ENCODE measurements around the gene ANKS3. TPM values are rescaled to one million over a fixed set of nuclear protein-coding genes. Genes with fewer than 3 reads are reported as not detected.

ANKS3 gene
- total RNA-seq (2014; rRNA removed; shearing (Covaris generic)) = 27.2 and 29.7 TPM in 2 replicates

DNA sequence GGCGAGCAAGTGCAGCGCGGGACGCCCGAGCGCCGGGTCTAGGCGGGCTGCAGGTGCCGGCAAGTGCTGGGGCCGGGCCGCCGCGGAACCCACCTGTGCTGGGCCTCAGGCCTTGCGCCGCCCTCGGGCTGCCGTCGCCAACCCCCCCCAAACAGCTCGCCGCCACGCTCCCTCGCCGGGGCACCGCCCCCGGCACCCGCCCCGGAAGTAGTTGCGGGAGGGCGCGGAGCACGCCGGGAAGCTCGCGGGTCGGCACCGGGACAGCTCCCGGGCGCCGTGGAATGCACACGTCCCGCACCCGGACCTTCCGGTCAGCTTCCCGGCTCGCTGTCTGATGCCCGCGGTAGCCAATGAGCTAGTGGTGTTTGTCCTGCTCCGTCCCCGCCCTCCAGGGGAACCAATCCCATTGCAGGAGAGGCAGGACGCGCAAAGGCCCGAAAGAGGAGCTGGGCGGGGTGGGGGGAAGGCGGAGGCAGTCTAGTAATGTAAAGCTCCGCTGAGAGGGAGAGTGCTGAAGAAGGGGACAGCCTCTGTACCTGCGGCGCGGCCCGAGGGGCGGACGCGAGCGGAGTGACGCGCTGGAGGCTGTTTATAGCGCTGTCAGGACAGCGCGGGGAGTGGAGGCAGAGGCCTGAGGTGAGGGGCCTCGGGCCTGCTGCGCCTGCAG lies at the start of gene ANKS3, which contains the start of gene DNAAF8:
Gene ANKS3, minus strand, starts transcription at position 209 of the 667 bp plus-strand sequence. CDS start 4,122 bp downstream, outside the sequence.
Gene DNAAF8, plus strand, starts transcription at position 475 of the 667 bp plus-strand sequence. CDS start 1,978 bp downstream, outside the sequence.
- DNase-seq (ENCODE audit: low spot score) = peak; percentile 96

GRCh38 chr16:4783251-4783950 lies 49.3 kb upstream of the ANKS3 start:
- no peak for DNase-seq (ENCODE audit: low spot score)

GRCh38 chr16:4780235-4780634 lies 46.2 kb upstream of the ANKS3 start:
- no peak for DNase-seq (ENCODE audit: low spot score)

- DNase-seq (ENCODE audit: low spot score) = no peak
Observed at GRCh38 chr16:4778050-4778392, 44.0 kb upstream of the ANKS3 start.

DNA sequence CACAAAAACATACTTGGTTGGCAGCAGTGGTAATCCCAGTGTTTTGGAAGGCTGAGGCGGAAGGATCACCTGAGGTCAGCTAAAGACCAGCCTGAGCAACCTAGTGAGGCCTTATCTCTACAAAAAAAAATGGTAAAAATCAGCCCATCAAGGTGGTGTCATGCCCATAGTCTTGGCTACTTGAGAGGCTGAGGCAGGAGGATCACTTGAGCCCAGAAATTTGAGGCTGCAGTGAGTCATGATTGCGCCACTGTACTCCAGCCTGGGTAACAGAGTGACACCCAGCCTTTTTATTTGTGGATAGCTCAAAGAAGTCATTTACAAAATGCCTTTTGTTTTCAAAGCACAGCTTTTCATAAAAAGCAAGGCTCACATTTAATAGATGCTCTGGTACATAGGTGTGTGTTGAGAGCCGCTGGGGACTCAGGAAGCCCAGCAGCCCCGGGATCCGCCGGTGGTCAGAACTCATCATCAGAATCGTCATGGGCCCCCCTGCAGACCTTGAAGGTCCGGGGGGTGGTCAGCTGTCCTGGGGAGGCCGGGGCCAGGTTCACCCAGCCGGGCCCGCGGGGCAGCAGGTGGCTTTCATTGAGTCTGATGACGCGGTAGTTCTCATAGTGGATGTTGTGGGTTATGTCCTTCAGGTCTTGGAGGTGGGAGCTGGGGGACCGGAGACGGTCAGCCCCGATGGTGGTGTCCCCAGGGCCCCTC lies 43.4 kb upstream of the ANKS3 start:
- DNase-seq (ENCODE audit: low spot score) = no peak

- no peak for DNase-seq (ENCODE audit: low spot score)
Observed at GRCh38 chr16:4776141-4776705, 42.2 kb upstream of the ANKS3 start.

DNA sequence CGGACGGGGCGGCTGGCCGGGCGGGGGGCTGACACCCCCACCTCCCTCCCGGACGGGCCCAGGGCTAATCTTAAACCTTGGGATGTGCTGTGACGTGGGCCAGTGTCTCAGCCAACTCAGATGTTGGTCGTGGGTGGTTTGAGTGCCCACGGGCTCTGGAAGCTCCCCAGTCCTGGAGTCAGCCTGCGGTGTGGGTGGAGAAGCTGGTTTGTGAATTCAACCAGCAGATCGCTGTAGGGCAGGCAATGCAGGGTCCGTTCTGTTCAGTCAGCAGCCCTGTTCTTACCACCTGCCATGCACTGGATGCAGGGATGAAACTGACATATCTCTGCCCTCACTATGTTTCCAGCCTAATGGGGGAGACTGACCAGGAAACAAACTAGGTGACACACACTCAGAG lies 40.9 kb upstream of the ANKS3 start:
- DNase-seq (ENCODE audit: low spot score) = no peak

GRCh38 chr16:4772351-4772750 lies 38.3 kb upstream of the ANKS3 start:
- DNase-seq (ENCODE audit: low spot score) = no peak

- DNase-seq (ENCODE audit: low spot score) = no peak
Observed at GRCh38 chr16:4771646-4772045, 37.6 kb upstream of the ANKS3 start.

DNA sequence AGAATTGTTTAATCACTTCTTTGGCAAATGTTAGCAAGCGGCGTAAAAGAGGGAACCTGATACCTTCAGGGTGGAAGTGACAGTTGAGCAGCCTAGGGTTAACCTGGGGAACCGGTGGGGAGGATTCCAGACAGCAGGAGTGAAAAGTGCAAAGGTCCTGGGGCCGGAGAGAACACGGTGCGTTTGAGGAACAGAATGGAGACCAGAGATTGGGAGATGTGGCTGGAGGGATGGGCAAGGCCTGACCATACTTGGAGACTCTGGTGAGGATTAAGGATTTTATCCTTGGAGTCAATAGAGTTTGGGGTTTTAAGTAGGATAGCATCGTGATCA lies 35.2 kb upstream of the ANKS3 start:
- DNase-seq (ENCODE audit: low spot score) = no peak

DNA sequence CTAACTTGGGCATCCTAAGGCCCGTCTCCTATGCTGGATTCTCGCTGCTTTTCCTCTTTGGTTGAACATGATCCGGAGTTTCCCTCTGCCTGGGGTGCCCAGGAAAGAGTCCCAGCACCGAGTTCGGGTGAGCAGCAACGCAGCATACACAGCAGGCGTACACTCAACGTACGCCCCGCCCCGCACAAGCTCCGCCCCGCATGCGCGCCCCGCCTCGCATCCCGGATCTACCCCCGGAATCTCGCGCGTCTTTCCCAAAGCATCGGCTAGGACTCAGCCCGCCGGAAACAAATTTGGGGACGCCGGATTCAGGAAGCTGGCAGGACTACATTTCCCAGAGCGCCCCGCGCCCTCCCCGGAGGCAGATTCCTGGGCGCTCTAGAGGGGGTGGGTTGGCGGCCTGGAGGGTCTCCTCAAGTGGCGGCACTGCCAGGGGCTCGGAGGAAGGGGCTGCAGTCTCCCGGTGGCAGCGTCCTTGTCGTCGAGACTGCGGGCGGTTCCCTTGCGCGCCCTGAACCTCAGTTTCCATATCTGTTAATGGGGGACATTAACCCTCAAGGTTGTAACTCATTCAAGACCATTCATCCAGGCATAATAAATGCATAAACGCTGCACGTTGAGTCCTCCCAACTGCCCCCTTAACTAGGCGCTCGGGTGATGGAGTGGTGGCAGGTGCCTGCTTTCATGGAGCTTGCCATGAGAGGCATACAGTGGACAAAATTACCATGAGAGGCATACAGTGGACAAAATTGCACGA lies 34.7 kb upstream of the ANKS3 start:
- DNase-seq (ENCODE audit: low spot score) = peak; percentile 93

- no peak for DNase-seq (ENCODE audit: low spot score)
Observed at GRCh38 chr16:4767872-4768548, 33.9 kb upstream of the ANKS3 start.

DNA sequence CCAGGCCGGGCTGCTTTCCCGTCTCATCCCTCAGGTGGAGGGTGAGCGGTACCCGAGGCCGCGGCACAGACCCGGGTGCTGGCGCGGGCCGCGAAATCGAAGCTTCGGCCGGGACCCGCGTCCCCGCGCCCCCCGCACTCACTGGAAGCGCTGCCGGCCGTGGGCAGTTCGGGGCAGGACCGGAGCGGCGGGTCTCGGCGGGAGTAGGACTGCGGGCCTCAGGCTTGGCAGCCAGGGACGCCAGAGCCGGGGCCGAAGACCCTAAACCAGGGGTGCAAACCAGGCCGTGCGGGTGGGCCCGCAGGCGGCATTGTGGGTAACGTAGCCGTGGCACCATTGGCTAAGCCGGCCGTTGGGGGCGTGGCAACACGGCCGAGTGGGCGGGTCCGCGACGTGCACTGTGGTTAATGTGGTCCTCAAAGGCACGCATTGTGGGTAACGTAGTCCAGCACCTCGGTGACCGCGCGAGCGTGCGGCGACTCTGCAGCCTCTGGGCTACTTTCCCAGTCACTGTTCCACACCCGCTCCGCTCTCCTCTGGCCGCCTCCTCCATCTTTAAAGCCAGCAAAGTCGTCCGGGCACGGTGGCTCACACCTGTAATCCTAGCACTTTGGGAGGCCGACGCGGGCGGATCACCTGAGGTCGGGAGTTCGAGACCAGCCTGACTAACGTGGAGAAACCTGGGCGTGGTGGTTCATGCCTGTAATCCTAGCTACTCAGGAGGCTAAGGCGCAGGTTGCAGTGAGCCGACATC lies 33.0 kb upstream of the ANKS3 start, which contains the start of gene ZNF500:
Gene ZNF500, minus strand, starts transcription at position 288 of the 754 bp plus-strand sequence. CDS start 1,184 bp downstream, outside the sequence.
- DNase-seq (ENCODE audit: low spot score) = peak; percentile 97

DNA sequence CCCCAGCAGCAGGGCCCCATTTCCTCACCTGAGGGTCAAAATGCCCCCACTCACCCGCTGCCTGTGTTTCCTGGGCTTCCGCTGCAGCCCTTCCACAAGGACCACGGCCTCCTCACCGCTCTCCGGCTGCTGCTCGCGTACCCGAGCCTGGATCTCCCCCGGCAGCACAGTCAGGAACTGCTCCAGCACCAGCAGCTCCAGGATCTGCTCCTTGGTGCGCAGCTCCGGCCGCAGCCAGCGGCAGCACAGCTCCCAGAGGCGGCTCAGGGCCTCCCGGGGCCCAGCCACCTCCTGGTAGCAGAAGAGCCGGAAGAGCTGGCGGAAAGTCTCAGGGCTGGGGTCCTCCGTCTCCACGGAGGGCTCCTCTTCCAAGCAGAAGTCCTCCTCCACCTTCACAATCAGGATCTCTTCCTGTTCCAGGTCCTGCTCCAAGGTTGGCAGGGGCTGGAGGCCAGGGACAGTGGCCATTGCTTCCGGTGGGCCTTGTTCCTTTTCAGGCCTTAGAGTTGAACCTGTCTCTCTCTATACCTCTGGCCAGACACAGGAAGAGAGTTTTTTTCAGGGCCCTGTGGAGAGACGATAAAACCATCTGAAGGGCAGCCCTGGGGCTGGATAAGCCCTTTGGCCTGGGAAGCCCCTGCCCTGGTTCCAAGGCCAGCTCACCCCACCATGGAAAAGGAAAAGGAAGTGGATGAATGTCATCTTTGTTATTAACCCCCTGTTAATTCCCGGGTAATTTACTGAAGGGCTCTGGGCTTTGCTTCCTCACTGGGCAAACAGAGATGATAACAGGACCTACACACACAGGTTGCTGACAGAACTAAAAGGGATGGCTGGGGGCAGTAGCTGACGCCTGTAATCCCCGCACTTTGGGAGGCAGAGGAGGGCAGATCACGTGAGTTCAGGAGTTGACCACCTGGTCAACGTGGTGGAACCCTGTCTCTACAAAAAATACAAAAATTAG lies 31.7 kb upstream of the ANKS3 start:
- no peak for DNase-seq (ENCODE audit: low spot score)

DNA sequence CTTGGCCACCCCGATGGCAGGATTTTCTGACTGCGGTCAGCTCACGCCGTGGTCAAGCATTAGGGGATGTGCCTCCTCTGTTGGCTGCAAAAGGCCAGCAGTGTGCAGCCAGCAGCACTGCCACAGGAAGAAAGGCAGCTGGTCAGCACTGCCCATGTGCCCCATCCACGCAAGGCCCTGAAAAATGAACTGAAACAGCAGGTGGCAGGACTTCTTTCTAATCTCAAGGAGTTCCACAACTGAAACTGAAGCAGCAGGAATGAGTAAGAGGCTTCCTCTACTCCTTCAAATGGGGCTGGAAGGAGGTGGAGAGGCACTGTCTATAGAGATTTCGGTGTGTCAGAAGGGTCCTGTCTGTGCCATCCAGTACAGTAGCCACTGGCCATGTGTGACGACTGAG lies 29.7 kb upstream of the ANKS3 start:
- DNase-seq (ENCODE audit: low spot score) = no peak

DNA sequence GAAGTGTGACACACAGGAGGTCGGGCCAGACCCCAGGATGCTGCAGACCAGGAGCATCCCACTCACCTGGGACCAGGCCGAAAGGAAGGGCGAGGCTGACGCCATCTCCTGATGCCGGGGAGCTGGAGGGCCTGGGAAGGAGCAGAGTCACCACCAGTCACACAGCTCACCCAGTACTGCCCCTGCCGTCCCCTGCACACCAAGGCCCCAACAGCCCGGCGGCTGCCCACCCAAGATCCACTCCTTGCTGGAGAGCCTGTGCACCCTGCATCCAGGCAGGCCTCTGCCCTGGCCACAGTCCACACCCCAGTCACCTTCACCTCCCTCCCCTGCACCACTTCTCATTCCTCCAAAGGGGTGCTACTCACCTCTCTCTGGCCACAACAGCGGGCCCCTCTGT lies 28.1 kb upstream of the ANKS3 start:
- DNase-seq (ENCODE audit: low spot score) = no peak

DNA sequence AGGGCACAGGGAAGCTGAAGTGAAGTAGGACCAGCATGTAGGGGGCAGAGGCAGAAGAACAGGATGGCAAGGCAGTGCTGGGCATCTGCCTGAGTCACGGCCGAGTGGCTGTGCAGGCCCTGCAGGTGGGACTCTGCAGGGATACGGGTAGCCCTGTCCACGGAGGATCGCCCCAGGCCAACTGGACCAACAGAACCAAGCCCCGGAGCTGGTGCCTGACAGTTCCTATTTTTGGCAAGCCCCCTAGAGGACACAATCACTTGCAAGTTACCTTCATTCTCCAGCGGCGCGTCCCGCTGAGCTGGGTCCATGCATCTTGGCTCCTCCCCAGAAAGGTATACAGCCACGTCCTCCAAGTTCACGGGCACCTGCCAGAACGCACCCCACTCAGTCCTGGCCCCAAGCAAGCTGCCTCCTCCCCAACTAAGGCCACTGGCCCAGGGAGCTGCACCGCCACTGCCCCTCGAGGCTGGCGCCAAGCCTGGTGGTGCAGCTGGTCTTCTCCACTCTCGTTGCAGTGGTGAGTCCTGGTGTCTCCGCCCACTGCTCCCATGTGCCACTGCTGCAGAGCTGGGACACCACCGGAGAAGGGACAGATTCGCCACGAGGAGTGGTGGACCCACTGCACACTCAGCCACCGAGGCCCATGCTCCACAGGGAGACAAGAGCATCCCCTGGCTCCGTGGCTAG lies 26.3 kb upstream of the ANKS3 start:
- DNase-seq (ENCODE audit: low spot score) = no peak

DNA sequence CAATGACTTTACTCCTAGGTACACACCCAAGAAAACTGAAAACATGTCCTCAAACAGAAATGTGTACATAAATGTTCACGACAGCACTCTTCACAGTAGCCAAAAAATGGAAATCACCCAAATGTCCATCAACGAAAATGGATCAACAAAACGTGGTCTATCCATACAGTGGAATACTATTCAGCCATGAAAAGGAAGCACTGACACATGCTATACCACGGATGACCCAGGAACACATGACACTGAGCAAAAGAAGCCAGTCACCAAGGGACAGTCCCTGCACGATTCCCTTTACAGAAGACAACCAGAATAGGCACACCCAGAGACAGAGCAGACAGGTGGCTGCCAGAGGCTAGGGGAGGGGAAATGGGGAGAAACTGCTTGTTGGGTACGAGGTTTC lies 21.6 kb upstream of the ANKS3 start:
- no peak for DNase-seq (ENCODE audit: low spot score)
